ENCODE results near the gene IFNB1.

Gene IFNB1

DNA sequence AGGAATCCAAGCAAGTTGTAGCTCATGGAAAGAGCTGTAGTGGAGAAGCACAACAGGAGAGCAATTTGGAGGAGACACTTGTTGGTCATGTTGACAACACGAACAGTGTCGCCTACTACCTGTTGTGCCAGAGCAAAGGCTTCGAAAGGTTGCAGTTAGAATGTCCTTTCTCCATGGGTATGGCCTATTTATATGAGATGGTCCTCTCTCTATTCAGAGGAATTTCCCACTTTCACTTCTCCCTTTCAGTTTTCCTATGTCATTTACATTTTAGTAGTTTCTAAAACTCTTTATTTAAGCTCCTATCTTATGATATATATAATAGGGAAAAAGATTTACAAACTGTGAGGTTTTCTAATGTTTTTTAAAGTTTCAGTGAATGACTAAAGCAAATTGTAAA is at the start of gene IFNB1:
Gene IFNB1, minus strand, starts transcription at position 162 of the 400 bp plus-strand sequence. Its CDS starts 73 bp downstream, at position 89.
- no peak within 1 kb of the TSS for H3K4me3 ChIP-seq (ENCODE audit: low read depth, low read length)
- TF ChIP-seq, protein P1, sequence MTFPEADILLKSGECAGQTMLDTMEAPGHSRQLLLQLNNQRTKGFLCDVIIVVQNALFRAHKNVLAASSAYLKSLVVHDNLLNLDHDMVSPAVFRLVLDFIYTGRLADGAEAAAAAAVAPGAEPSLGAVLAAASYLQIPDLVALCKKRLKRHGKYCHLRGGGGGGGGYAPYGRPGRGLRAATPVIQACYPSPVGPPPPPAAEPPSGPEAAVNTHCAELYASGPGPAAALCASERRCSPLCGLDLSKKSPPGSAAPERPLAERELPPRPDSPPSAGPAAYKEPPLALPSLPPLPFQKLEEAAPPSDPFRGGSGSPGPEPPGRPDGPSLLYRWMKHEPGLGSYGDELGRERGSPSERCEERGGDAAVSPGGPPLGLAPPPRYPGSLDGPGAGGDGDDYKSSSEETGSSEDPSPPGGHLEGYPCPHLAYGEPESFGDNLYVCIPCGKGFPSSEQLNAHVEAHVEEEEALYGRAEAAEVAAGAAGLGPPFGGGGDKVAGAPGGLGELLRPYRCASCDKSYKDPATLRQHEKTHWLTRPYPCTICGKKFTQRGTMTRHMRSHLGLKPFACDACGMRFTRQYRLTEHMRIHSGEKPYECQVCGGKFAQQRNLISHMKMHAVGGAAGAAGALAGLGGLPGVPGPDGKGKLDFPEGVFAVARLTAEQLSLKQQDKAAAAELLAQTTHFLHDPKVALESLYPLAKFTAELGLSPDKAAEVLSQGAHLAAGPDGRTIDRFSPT (tag by site-specific recombination; IDR thresholded peaks at IDR 0.05) = no peak
- TF ChIP-seq SCRT2 (tag by site-specific recombination; IDR thresholded peaks at IDR 0.05) (peak; percentile 54), SCRT1 (tag by site-specific recombination; IDR thresholded peaks at IDR 0.05; ENCODE audit: borderline replicate concordance) (0 out of 2 replicates have a peak, but pooled peaks have one; percentile 28)
- TF ChIP-seq, protein P2, sequence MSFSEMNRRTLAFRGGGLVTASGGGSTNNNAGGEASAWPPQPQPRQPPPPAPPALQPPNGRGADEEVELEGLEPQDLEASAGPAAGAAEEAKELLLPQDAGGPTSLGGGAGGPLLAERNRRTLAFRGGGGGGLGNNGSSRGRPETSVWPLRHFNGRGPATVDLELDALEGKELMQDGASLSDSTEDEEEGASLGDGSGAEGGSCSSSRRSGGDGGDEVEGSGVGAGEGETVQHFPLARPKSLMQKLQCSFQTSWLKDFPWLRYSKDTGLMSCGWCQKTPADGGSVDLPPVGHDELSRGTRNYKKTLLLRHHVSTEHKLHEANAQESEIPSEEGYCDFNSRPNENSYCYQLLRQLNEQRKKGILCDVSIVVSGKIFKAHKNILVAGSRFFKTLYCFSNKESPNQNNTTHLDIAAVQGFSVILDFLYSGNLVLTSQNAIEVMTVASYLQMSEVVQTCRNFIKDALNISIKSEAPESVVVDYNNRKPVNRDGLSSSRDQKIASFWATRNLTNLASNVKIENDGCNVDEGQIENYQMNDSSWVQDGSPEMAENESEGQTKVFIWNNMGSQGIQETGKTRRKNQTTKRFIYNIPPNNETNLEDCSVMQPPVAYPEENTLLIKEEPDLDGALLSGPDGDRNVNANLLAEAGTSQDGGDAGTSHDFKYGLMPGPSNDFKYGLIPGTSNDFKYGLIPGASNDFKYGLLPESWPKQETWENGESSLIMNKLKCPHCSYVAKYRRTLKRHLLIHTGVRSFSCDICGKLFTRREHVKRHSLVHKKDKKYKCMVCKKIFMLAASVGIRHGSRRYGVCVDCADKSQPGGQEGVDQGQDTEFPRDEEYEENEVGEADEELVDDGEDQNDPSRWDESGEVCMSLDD (tag by site-specific recombination; IDR thresholded peaks at IDR 0.05) = no peak
- ChIA-PET POLR2A (no interaction called here), CTCF (interaction anchor here (0.6 to 1.3 kb wide), 3 partner anchors 13 to 465 kb away, joined by 3 to 4 read pairs (median 3); no protein-coding TSS in a partner anchor)
- no peaks in the 10 kb centered on the region for H3K9me3 ChIP-seq (ENCODE audit: control insufficient read depth, insufficient read depth, low read depth, low read length)
- no peaks in the 10 kb centered on the region for H3K4me1 ChIP-seq (ENCODE audit: control insufficient read depth, insufficient read depth, low read length)
- H3K36me3 ChIP-seq (ENCODE audit: control insufficient read depth in 2 of 2, insufficient read depth in 1 of 2, low read length in 2 of 2) = no peaks in the 10 kb centered on the region
- no peak within 1 kb of the TSS for H3K27ac ChIP-seq (ENCODE audit: extremely low read depth, low read depth, low read length)

DNA sequence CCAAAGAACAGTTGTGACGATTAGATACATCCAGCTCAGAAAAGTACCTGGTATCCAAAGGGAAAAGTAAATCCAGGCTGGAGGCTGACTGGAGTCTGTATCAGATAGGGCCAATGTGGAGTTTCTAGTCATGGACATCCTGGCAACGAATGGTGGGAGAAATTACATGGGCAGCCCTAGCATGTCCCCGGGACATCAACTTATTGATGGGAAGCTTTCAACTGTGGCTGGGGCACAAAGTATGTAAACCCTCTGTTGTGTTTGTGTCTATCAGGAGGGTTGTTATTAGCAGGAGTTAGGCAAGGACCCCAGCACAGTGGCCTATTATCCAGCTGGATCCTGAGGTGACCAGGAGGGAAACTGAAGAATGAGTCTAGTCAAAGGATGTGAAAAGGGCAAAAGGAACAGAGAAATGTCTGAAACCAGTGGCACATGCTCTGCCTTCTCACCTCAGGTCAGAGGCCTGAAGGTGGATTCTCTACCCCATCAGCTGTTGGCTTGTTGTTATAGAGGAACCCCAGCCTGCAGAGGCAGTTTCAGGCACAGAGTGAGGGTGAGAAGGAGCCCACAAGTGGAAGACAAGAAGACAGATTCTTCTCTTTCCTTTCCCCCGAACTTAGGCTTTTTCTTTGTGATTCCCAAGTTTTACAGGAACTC is 44.0 kb upstream of the IFNB1 start:
- Histone ChIP-seq H3K27ac (ENCODE audit: extremely low read depth, low read depth, low read length) (no peak overlapping the region), H3K4me1 (ENCODE audit: control insufficient read depth, insufficient read depth, low read length) (no peaks in the 10 kb centered on the region), H3K4me3 (ENCODE audit: low read depth, low read length) (no peak overlapping the region), H3K36me3 (ENCODE audit: control insufficient read depth in 2 of 2, insufficient read depth in 1 of 2, low read length in 2 of 2) (no peaks in the 10 kb centered on the region), H3K9me3 (ENCODE audit: control insufficient read depth, insufficient read depth, low read depth, low read length) (no peaks in the 10 kb centered on the region)
- ChIA-PET CTCF (interaction anchor here (0.5 to 1.2 kb wide), 3 partner anchors 11 to 1600 kb away, joined by 3 to 4 read pairs (median 3); no protein-coding TSS in a partner anchor), POLR2A (no interaction called here)
- no peak for TF ChIP-seq ZNF510 (tag by site-specific recombination; IDR thresholded peaks at IDR 0.05; ENCODE audit: insufficient replicate concordance)
- TF ChIP-seq ZNF837 (tag by site-specific recombination; IDR thresholded peaks at IDR 0.05) = no peak
- TF ChIP-seq GLIS2 (tag by site-specific recombination; IDR thresholded peaks at IDR 0.05) = no peak
- TF ChIP-seq ZNF530 (tag by site-specific recombination; IDR thresholded peaks at IDR 0.05; ENCODE audit: low read depth) = no peak
- no peak for TF ChIP-seq ZNF654 (tag by site-specific recombination; IDR thresholded peaks at IDR 0.05; ENCODE audit: low read depth)
- TF ChIP-seq, protein P3, sequence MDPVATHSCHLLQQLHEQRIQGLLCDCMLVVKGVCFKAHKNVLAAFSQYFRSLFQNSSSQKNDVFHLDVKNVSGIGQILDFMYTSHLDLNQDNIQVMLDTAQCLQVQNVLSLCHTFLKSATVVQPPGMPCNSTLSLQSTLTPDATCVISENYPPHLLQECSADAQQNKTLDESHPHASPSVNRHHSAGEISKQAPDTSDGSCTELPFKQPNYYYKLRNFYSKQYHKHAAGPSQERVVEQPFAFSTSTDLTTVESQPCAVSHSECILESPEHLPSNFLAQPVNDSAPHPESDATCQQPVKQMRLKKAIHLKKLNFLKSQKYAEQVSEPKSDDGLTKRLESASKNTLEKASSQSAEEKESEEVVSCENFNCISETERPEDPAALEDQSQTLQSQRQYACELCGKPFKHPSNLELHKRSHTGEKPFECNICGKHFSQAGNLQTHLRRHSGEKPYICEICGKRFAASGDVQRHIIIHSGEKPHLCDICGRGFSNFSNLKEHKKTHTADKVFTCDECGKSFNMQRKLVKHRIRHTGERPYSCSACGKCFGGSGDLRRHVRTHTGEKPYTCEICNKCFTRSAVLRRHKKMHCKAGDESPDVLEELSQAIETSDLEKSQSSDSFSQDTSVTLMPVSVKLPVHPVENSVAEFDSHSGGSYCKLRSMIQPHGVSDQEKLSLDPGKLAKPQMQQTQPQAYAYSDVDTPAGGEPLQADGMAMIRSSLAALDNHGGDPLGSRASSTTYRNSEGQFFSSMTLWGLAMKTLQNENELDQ (tag by site-specific recombination; IDR thresholded peaks at IDR 0.05; ENCODE audit: low read depth) = no peak
- TF ChIP-seq, protein P4, sequence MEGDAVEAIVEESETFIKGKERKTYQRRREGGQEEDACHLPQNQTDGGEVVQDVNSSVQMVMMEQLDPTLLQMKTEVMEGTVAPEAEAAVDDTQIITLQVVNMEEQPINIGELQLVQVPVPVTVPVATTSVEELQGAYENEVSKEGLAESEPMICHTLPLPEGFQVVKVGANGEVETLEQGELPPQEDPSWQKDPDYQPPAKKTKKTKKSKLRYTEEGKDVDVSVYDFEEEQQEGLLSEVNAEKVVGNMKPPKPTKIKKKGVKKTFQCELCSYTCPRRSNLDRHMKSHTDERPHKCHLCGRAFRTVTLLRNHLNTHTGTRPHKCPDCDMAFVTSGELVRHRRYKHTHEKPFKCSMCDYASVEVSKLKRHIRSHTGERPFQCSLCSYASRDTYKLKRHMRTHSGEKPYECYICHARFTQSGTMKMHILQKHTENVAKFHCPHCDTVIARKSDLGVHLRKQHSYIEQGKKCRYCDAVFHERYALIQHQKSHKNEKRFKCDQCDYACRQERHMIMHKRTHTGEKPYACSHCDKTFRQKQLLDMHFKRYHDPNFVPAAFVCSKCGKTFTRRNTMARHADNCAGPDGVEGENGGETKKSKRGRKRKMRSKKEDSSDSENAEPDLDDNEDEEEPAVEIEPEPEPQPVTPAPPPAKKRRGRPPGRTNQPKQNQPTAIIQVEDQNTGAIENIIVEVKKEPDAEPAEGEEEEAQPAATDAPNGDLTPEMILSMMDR (tag by site-specific recombination; IDR thresholded peaks at IDR 0.05) = no peak
- TF ChIP-seq, protein P5, sequence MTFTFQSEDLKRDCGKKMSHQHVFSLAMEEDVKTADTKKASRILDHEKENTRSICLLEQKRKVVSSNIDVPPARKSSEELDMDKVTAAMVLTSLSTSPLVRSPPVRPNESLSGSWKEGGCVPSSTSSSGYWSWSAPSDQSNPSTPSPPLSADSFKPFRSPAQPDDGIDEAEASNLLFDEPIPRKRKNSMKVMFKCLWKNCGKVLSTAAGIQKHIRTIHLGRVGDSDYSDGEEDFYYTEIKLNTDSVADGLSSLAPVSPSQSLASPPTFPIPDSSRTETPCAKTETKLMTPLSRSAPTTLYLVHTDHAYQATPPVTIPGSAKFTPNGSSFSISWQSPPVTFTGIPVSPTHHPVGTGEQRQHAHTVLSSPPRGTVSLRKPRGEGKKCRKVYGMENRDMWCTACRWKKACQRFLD (tag by site-specific recombination; IDR thresholded peaks at IDR 0.05) = no peak
- TF ChIP-seq BCL11A (tag by site-specific recombination; IDR thresholded peaks at IDR 0.05; ENCODE audit: low read depth) = no peak
- TF ChIP-seq ZXDB (tag by site-specific recombination; IDR thresholded peaks at IDR 0.05) = no peak
- TF ChIP-seq ZNF350 (tag by site-specific recombination; IDR thresholded peaks at IDR 0.05) = no peak
- TF ChIP-seq, protein P6, sequence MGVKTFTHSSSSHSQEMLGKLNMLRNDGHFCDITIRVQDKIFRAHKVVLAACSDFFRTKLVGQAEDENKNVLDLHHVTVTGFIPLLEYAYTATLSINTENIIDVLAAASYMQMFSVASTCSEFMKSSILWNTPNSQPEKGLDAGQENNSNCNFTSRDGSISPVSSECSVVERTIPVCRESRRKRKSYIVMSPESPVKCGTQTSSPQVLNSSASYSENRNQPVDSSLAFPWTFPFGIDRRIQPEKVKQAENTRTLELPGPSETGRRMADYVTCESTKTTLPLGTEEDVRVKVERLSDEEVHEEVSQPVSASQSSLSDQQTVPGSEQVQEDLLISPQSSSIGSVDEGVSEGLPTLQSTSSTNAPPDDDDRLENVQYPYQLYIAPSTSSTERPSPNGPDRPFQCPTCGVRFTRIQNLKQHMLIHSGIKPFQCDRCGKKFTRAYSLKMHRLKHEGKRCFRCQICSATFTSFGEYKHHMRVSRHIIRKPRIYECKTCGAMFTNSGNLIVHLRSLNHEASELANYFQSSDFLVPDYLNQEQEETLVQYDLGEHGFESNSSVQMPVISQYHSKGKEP (tag by site-specific recombination; IDR thresholded peaks at IDR 0.05) = no peak
